ENCODE data around the gene HSD17B2. TPM values are rescaled to one million over a fixed set of nuclear protein-coding genes. Genes with fewer than 3 reads are reported as not detected.
"Not testable (repeated sequence)": the region's sequence is repeated elsewhere in the genome, so short reads cannot be mapped to it uniquely, and the experiment has no call there.

Gene HSD17B2, protein sequence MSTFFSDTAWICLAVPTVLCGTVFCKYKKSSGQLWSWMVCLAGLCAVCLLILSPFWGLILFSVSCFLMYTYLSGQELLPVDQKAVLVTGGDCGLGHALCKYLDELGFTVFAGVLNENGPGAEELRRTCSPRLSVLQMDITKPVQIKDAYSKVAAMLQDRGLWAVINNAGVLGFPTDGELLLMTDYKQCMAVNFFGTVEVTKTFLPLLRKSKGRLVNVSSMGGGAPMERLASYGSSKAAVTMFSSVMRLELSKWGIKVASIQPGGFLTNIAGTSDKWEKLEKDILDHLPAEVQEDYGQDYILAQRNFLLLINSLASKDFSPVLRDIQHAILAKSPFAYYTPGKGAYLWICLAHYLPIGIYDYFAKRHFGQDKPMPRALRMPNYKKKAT
- total RNA-seq: not detected
- long read RNA-seq, donor 1: 0 reads
- long read RNA-seq, donor 2: 0 reads

DNA sequence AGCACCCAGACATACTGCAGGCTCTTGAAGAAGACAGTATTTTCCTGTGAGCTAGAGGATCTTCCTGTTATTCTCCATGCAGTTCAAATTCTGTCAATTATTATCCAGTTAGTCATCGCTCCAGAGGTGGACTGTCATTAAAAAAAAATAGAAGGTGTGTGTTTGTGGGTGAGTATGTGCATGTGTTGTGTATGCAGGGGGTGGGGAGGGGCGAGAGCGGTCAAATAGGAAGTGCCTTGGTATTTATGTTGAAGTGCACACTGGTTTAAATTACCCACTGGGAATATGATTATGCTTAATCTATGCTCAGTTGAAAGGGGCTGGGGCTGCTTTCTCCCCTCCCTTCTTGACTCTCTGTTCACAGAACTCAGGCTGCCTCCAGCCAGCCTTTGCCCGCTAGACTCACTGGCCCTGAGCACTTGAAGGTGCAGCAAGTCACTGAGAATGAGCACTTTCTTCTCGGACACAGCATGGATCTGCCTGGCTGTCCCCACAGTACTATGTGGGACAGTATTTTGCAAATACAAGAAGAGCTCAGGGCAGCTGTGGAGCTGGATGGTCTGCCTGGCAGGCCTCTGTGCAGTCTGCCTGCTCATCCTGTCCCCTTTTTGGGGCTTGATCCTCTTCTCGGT is at the start of gene HSD17B2:
HSD17B2 (plus strand) TSS at position 273 of the 632 bp plus-strand sequence; CDS start at position 445, 172 bp downstream.
- intact Hi-C loops (cut with DNase I): no loop called here
- DNase-seq (ENCODE audit: low spot score): no peak

GRCh38 chr16:81987121-81987520 is 47.9 kb upstream of the HSD17B2 start:
- intact Hi-C loops (cut with DNase I): no loop called here
- no peak for DNase-seq (ENCODE audit: low spot score)

DNA sequence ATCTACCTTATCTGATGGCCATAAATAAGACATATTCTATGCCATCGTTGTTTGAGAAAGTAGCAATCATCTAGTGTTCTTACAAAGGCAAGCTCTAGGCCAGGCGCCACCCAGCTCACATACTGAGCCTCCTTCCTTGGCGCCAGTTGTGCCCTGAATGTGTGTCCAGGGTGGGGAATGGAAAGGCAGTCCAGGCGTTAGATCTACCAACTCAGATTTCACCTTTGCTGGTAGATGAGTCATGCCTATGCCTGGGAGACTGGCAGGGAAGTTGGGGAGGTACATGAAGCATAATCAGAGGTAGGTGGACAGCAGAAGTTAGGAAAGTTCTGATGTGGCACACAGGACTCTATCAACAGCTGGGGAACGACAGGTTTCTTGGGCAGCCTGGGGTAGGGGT is 47.3 kb upstream of the HSD17B2 start:
- no peak for DNase-seq (ENCODE audit: low spot score)
- intact Hi-C loops (cut with DNase I): no loop called here

DNA sequence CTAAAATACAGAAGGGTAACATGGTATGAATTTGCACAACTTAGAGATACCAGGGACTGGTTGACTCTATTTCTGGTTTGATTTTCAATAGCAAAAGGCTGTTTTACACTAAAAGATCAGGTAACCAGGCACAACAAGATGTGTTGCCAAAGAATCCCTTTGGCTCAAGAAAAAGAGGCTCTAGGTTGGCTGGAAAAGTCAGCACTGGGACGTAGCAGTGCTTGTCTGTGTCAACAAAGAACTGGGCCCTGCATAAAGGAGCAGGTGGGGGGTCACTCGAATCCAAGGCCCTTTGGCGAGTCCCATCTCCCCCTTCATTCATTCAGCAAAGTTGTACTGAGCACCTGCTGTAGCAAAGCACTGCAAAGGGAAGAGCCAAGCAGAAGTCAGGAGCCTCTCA is 42.2 kb upstream of the HSD17B2 start:
- no peak for DNase-seq (ENCODE audit: low spot score)
- intact Hi-C loops (cut with DNase I): no loop called here

GRCh38 chr16:81994485-81994884 is 40.6 kb upstream of the HSD17B2 start:
- intact Hi-C loops (cut with DNase I): no loop called here
- no peak for DNase-seq (ENCODE audit: low spot score)

DNA sequence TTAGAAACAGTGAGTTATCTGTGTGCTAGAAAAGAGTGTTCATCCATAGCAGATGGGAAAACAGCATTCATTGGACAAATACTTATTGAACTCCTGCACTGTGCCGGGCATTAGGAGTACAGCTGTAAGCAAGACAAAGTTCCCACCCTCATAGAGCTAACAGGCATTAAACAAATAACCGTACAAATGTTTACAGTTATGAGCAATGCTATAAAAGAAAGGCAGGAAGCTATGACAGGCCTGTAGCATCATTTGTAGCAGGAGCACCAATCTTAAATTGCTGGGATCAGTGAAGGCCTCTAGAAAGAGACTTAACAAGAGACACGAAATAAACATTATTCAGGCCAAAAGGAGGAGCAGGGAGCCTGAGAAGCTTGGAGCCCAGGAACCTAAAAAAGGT is 39.4 kb upstream of the HSD17B2 start:
- intact Hi-C loops (cut with DNase I): no loop called here
- no peak for DNase-seq (ENCODE audit: low spot score)

DNA sequence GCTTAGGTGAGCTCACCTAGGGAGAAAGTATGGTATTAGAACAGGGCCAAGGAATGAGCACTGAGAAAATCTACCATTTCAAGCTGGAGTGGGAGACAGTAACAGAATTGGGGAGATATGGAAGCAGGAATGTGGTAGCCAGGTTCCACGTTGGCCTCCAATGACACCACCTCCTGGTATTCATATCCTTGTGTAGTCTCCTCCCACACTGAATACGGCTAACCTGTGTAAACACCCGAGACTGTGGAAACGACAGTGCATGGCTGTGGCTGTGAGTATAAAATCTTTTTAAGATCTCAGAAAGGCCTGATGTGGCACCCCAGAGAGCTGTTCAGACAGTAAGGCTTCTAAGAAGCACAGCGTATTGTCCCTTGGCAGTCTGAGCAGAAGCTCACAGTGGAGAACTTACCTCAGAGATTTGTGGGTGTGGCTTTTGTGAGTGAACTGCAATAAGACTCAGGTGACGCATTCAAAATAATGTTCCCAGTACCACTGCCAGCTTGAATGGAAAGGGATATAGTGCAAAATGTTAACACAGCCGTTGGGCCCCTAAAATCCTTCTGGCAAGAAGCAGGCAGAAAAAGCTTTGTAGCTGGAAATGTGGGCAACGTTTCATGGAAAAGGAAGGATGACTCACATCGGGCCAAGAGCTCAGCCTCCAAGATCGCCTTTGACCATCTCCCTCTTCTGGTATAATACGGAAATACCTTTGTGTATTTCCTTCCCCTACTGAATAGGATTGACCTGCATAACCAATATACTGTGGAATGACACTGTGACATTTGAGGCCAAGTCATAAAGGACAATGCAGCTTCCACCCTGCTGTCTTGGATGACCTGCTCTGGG is 38.2 kb upstream of the HSD17B2 start:
- intact Hi-C loops (cut with DNase I): no loop called here
- DNase-seq (ENCODE audit: low spot score): no peak

GRCh38 chr16:81997738-81998137 is 37.3 kb upstream of the HSD17B2 start:
- no peak for DNase-seq (ENCODE audit: low spot score)
- intact Hi-C loops (cut with DNase I): no loop called here

DNA sequence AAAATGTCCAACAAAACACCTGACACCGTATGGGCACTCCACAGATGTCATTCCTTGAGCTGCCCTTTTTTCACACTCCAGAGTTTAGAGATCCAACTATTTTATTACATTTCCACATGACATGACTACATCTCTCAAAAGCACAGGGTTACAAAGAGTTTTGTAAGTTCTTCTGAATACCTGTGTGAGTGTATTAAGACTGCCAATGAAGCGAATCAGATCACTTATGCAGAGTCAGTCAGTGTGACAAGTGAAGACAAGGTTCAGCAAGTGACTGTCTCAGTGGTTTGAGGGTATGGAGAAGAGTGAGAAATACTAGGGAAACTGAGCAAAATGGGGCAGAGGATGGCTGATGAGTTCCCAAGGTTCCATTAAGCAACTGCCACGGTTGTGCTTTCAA is 32.2 kb upstream of the HSD17B2 start:
- intact Hi-C loops (cut with DNase I): no loop called here
- DNase-seq (ENCODE audit: low spot score): no peak

DNA sequence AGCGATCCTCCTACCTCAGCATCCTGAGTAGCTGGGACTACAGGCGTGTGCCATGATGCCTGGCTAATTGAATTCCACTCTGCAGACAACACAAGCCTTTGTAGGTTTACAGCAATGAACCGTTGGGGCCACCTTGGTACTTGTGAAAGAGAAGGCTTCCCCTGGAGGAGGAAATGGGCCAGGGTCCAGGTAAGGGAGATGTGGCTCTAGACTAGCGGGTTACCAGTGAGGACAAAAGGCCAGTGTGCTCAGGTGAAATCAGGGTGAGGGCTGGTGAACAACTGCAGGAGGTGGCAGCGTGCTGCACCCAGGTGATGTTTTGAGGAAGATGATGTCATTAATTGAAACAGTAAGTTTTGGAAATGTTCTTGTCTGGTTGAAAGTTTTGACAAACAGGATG is 30.5 kb upstream of the HSD17B2 start:
- intact Hi-C loops (cut with DNase I): no loop called here
- no peak for DNase-seq (ENCODE audit: low spot score)

- intact Hi-C loops (cut with DNase I): no loop called here
- DNase-seq (ENCODE audit: low spot score): no peak
Measured at GRCh38 chr16:82005027-82005830, 29.8 kb upstream of the HSD17B2 start.

DNA sequence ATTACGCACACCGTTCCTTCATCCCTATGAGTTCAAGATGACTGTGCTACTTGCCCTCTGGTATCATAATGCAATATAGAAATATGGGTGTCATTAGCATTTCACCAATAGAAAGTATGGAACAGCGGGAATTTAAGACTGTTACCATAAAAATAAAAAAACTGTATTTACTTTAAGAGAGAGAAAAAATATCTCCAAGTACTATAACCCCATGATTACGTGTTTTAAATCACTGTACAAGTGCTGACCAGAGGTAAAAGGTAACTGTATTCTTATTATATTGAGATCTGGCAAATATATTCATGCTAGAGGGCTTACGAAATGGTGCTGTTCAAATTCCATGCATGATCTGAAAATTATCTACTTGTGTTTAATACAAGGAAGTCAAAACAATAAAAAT is 29.0 kb upstream of the HSD17B2 start:
- intact Hi-C loops (cut with DNase I): no loop called here
- no peak for DNase-seq (ENCODE audit: low spot score)

- DNase-seq (ENCODE audit: low spot score): no peak
- intact Hi-C loops (cut with DNase I): no loop called here
Measured at GRCh38 chr16:82007189-82007588, 27.9 kb upstream of the HSD17B2 start.

DNA sequence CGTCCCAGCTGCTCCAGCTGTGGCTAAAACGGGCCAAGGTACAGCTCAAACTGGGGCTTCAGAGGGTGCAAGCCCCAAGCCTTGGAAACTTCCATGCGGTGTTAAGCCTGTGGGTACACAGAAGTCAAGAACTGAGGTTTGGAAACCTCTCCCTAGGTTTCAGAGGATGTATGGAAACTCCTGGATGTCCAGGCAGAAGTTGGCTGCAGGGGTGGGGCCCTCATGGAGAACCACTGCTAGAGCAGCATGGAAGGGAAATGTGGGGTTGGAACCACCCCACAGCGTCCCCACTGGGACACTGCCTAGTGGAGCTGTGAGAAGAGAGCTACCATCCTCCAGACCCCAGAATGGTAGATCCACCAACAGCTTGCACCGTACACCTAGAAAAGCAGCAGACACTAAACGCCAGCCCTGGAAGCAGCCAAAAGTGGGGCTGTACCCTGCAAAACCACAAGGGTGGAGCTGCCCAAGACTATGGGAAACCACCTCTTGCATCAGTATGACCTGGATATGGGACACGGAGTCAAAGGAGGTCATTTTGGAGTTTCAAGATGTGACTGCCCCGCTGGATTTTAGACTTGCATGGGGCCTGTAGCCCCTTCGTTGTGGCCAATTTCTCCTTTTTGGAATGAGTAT is 26.0 kb upstream of the HSD17B2 start:
- intact Hi-C loops (cut with DNase I): no loop called here
- DNase-seq (ENCODE audit: low spot score): no peak

DNA sequence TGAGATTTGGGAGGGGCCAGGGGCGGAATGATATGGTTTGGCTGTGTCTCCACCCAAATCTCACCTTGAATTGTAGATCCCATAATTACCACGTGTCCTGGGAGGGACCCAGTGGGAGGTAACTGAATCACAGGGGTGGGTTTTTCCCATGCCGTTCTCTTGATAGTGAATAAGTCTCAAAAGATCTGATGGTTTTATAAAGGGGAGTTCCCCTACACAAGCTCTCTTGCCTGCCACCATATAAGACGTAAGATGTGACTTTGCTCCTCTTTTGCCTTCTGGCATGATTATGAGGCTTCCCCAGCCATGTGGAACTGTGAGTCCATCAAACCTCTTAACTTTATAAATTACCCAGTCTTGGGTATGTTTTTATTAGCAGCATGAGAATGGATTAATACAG is 25.3 kb upstream of the HSD17B2 start:
- intact Hi-C loops (cut with DNase I); DNase-seq (ENCODE audit: low spot score): not testable (repeated sequence)

GRCh38 chr16:82010649-82011048 is 24.4 kb upstream of the HSD17B2 start:
- intact Hi-C loops (cut with DNase I): no loop called here
- DNase-seq (ENCODE audit: low spot score): no peak

DNA sequence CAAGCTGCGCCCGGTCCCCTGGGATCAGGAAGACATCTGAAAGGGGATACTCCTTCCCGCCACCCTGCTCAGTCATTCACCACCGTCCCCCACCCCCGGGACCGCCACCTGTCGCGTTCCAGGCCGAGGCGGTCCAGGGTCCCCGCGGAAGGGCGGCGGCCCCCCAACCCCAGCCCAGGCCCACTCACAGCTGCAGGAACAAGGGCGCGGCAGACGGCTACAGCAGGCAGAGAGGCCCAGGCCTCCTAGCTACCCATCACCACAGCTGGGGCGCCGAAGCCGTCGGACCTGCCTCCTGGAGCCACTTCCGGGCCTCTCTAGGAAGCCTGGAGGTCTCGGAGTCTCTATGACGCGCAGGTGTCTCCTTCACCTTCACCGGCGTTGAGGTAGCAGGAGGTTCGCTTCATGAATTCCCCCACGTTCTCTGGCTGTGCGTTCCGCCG is 23.8 kb upstream of the HSD17B2 start, which contains the start of gene SDR42E1:
SDR42E1 (minus strand) TSS at position 272 of the 443 bp plus-strand sequence. CDS start 10,612 bp downstream, outside the sequence.
- intact Hi-C loops (cut with DNase I): no loop called here
- no peak for DNase-seq (ENCODE audit: low spot score)

- no peak for DNase-seq (ENCODE audit: low spot score)
- intact Hi-C loops (cut with DNase I): no loop called here
Measured at GRCh38 chr16:82013139-82013538, 21.9 kb upstream of the HSD17B2 start.

- DNase-seq (ENCODE audit: low spot score): no peak
- intact Hi-C loops (cut with DNase I): no loop called here
Measured at GRCh38 chr16:82016263-82016662, 18.8 kb upstream of the HSD17B2 start.
